Spinal cord (tissue), 10 donors: ENCODE data around the gene NQO2. TPM values are rescaled to one million over a fixed set of nuclear protein-coding genes. Genes with fewer than 3 reads are reported as not detected.
"Not testable (repeated sequence)": the region's sequence is repeated elsewhere in the genome, so short reads cannot be mapped to it uniquely, and the experiment has no call there.

ENCODE experiments used
- DNase-seq, 6 donors: peaks; one replicate each; pipeline versions ENCODE4 v3.0.0 to v3.0.0-alpha.2; 2013 to 2015; ENCODE audit warnings: low spot score in 6 of 6, low read depth in 4 of 6
- H3K27ac ChIP-seq: one replicate; pipeline ENCODE4 v1.5.1; 2013; ENCODE audit warnings: low read depth, low read length, control low read depth
- H3K27me3 ChIP-seq: one replicate; pipeline ENCODE4 v1.6.1; 2013; ENCODE audit warnings: low read length; ENCODE audit not compliant: control insufficient read depth, insufficient read depth
- H3K36me3 ChIP-seq: one replicate; pipeline ENCODE4 v1.6.1; 2013; ENCODE audit warnings: low read length; ENCODE audit not compliant: control insufficient read depth, insufficient read depth
- H3K4me1 ChIP-seq: one replicate; pipeline ENCODE4 v1.6.1; 2013; ENCODE audit warnings: low read length; ENCODE audit not compliant: control insufficient read depth, insufficient read depth
- H3K4me3 ChIP-seq: one replicate; pipeline ENCODE4 v1.5.1; 2013; ENCODE audit warnings: low read depth, low read length, control low read depth
- H3K9me3 ChIP-seq: one replicate; pipeline ENCODE4 v1.6.1; 2013; ENCODE audit warnings: low read length; ENCODE audit not compliant: control insufficient read depth, insufficient read depth
- WGBS: methylation state at CpG from one replicate; pipeline ENCODE4 v1.1.5; 2013; ENCODE audit warnings: missing lambda C conversion rate; ENCODE audit not compliant: insufficient coverage; 5-methylcytosine and 5-hydroxymethylcytosine counted together
- polyA plus RNA-seq, 2 donors: library from polyadenylated mRNA; unstranded; fragments of 120-200 nt; gene quantifications; one replicate each; pipeline ENCODE4 v1.2.1, GENCODE V29; 2013; ENCODE audit not compliant: insufficient read length in 2 of 2
- total RNA-seq, 2 donors: library from RNA; depleted of rRNA in 1 of 2; stranded (reverse); fragments of 120-200 nt in 1 of 2; fragments of >200 nt in 1 of 2; gene quantifications; one replicate each; pipeline versions ENCODE4 v1.2.3 to v1.2.4, GENCODE V29; 2013 to 2014
- donor health status: healthy.

NQO2 gene
- total and polyA plus RNA-seq, 4 donors: 12.2 to 63.0 (median 42.8) TPM

- not testable (repeated sequence) for H3K9me3 ChIP-seq, H3K36me3 ChIP-seq, H3K27ac ChIP-seq, H3K27me3 ChIP-seq, DNase-seq, H3K4me3 ChIP-seq
- 89% methylated on average over 3 of the region's 5 CpGs for WGBS
- peaks cover 11% of the 10 kb centered on the region for H3K4me1 ChIP-seq
These were observed 28.5 kb downstream of the NQO2 start for GRCh38 chr6:3028156-3028555.

GRCh38 chr6:3031857-3032640 is 32.4 kb downstream of the NQO2 start:
- peak in 1 of 6 donors; percentile 80 for DNase-seq
- Histone ChIP-seq H3K4me1 (no peaks in the 10 kb centered on the region), H3K9me3 (no peaks in the 10 kb centered on the region), H3K27ac (no peak overlapping the region), H3K36me3 (no peaks in the 10 kb centered on the region), H3K27me3 (no peaks in the 10 kb centered on the region), H3K4me3 (no peak overlapping the region)
- WGBS: 79% methylated on average over 7 of the region's 15 CpGs

- Histone ChIP-seq H3K4me1 (no peaks in the 10 kb centered on the region), H3K9me3 (no peaks in the 10 kb centered on the region), H3K27ac (no peak overlapping the region), H3K4me3 (no peak overlapping the region), H3K36me3 (no peaks in the 10 kb centered on the region), H3K27me3 (no peaks in the 10 kb centered on the region)
- DNase-seq: no peak
- 100% methylated on average over 2 of the region's 3 CpGs for WGBS
These were observed 33.3 kb downstream of the NQO2 start for GRCh38 chr6:3032986-3033385.

GRCh38 chr6:3033652-3034051 is 34.0 kb downstream of the NQO2 start:
- H3K36me3 ChIP-seq: no peaks in the 10 kb centered on the region
- no peak for DNase-seq
- H3K4me1 ChIP-seq: no peaks in the 10 kb centered on the region
- no peak overlapping the region for H3K27ac ChIP-seq
- 100% methylated on average over 2 of the region's 5 CpGs for WGBS
- H3K9me3 ChIP-seq: no peaks in the 10 kb centered on the region
- no peaks in the 10 kb centered on the region for H3K27me3 ChIP-seq
- H3K4me3 ChIP-seq: no peak overlapping the region

GRCh38 chr6:3035397-3035796 is 35.7 kb downstream of the NQO2 start:
- Histone ChIP-seq H3K9me3 (no peaks in the 10 kb centered on the region), H3K36me3 (no peaks in the 10 kb centered on the region), H3K4me3 (no peak overlapping the region), H3K27me3 (no peaks in the 10 kb centered on the region), H3K27ac (no peak overlapping the region), H3K4me1 (no peaks in the 10 kb centered on the region)
- 92% methylated on average over 3 of the region's 5 CpGs for WGBS
- no peak for DNase-seq

GRCh38 chr6:3036861-3037637 is 37.4 kb downstream of the NQO2 start:
- Histone ChIP-seq H3K4me3 (no peak overlapping the region), H3K27ac (no peak overlapping the region), H3K4me1 (no peaks in the 10 kb centered on the region), H3K27me3 (no peaks in the 10 kb centered on the region), H3K36me3 (no peaks in the 10 kb centered on the region), H3K9me3 (no peaks in the 10 kb centered on the region)
- no peak for DNase-seq
- 73% methylated on average over 17 of the region's 19 CpGs for WGBS

GRCh38 chr6:3037638-3038365 is 38.1 kb downstream of the NQO2 start:
- H3K27ac ChIP-seq: no peak overlapping the region
- no peak overlapping the region for H3K4me3 ChIP-seq
- H3K36me3 ChIP-seq: no peaks in the 10 kb centered on the region
- no peaks in the 10 kb centered on the region for H3K4me1 ChIP-seq
- no peaks in the 10 kb centered on the region for H3K27me3 ChIP-seq
- 86% methylated on average over 1 of the region's 7 CpGs for WGBS
- H3K9me3 ChIP-seq: no peaks in the 10 kb centered on the region
- DNase-seq: peak in 1 of 6 donors; percentile 28

- 14% methylated on average over 1 of the region's 3 CpGs for WGBS
- Histone ChIP-seq H3K36me3 (no peaks in the 10 kb centered on the region), H3K4me1 (no peaks in the 10 kb centered on the region), H3K27ac (no peak overlapping the region), H3K4me3 (no peak overlapping the region), H3K27me3 (no peaks in the 10 kb centered on the region), H3K9me3 (no peaks in the 10 kb centered on the region)
- DNase-seq: peak in 2 of 6 donors; percentile 44 to 50
These were observed 39.7 kb downstream of the NQO2 start for GRCh38 chr6:3039384-3039783.

GRCh38 chr6:3041147-3041546 is 41.5 kb downstream of the NQO2 start:
- H3K27ac ChIP-seq: no peak overlapping the region
- no peaks in the 10 kb centered on the region for H3K4me1 ChIP-seq
- no CpG with 5 or more reads among the region's 3 CpGs for WGBS
- no peaks in the 10 kb centered on the region for H3K36me3 ChIP-seq
- H3K9me3 ChIP-seq: no peaks in the 10 kb centered on the region
- no peaks in the 10 kb centered on the region for H3K27me3 ChIP-seq
- H3K4me3 ChIP-seq: no peak overlapping the region
- no peak for DNase-seq
